HepG2 (cell line): ENCODE measurements around the gene MAPRE3. TPM values are rescaled to one million over a fixed set of nuclear protein-coding genes. Genes with fewer than 3 reads are reported as not detected.
A peak's percentile ranks its signal among the peaks of the same experiment; 100 is the strongest.

ENCODE experiments used
- BRD4 ChIP-seq: sonication (generic); formaldehyde crosslinking; IDR thresholded peaks from 2 replicates; pipeline ENCODE4 v1.4.0; 2020; ENCODE audit warnings: missing genetic modification reagents
- CCAR2 ChIP-seq: fragments of 200-400 bp; formaldehyde crosslinking; optimal IDR thresholded peaks from 2 replicates; pipeline ENCODE3; 2018; ENCODE audit warnings: low read depth, mild to moderate bottlenecking, low read length, moderate library complexity
- DNMT3B ChIP-seq: conservative IDR thresholded peaks from 2 replicates; pipeline ENCODE4 v1.6.1; 2016; ENCODE audit warnings: missing biosample characterization, control low read depth
- ERF ChIP-seq: IDR thresholded peaks from 2 replicates; pipeline ENCODE4 v1.6.1; 2018; ENCODE audit warnings: missing biosample characterization, missing genetic modification reagents
- HOXA7 ChIP-seq: sonication (generic); formaldehyde crosslinking; IDR thresholded peaks from 2 replicates; pipeline ENCODE4 v1.8.1; 2022; ENCODE audit warnings: mild to moderate bottlenecking, missing genetic modification reagents, moderate library complexity
- MATR3 ChIP-seq: sonication (generic); formaldehyde crosslinking; IDR thresholded peaks from 2 replicates; pipeline ENCODE4 v1.4.0; 2020; ENCODE audit warnings: missing genetic modification reagents
- MXI1 ChIP-seq: IDR thresholded peaks from 3 replicates; pipeline ENCODE4 v1.6.1; 2012; ENCODE audit warnings: low read depth, low read length, inconsistent platforms, borderline replicate concordance
- SRF ChIP-seq: IDR thresholded peaks from 2 replicates; pipeline ENCODE4 v1.6.1; 2011; ENCODE audit warnings: mild to moderate bottlenecking, low read depth, low read length, moderate library complexity
- TAF1 ChIP-seq: sonication (generic); formaldehyde crosslinking; IDR thresholded peaks from 2 replicates; pipeline ENCODE4 v1.4.0; 2020; ENCODE audit warnings: missing genetic modification reagents
- ZNF235 ChIP-seq: sonication (generic); formaldehyde crosslinking; IDR thresholded peaks from 2 replicates; pipeline ENCODE4 v1.8.1; 2023; ENCODE audit warnings: mild to moderate bottlenecking, missing genetic modification reagents, borderline replicate concordance
- ZNF34 ChIP-seq: sonication (generic); formaldehyde crosslinking; IDR thresholded peaks from 2 replicates; pipeline ENCODE4 v1.4.0; 2020; ENCODE audit warnings: mild to moderate bottlenecking, missing genetic modification reagents, borderline replicate concordance
- ZNF569 ChIP-seq: sonication (generic); formaldehyde crosslinking; IDR thresholded peaks from 2 replicates; pipeline ENCODE4 v1.5.0; 2020; ENCODE audit warnings: mild to moderate bottlenecking, missing genetic modification reagents, moderate library complexity, borderline replicate concordance
- ZNF570 ChIP-seq: sonication (generic); formaldehyde crosslinking; IDR thresholded peaks from 2 replicates; pipeline ENCODE4 v1.4.0; 2020; ENCODE audit warnings: mild to moderate bottlenecking, missing genetic modification reagents, borderline replicate concordance
- ZNF839 ChIP-seq: sonication (generic); formaldehyde crosslinking; IDR thresholded peaks from 2 replicates; pipeline ENCODE4 v1.4.0; 2020; ENCODE audit warnings: missing genetic modification reagents, mild to moderate bottlenecking, borderline replicate concordance
- polyA plus RNA-seq, 8 experiments: library from polyadenylated mRNA; depleted of rRNA in 3 of 8; stranded (reverse) in 7 of 8; unstranded in 1 of 8; fragments of >200 nt; fragmentation: Illumina TruSeq in 4 of 8; extraction: Trizol in 4 of 8; gene quantifications; 2 replicates each; pipeline versions ENCODE4 v1.2.1 to v1.2.3, GENCODE V29; 2011 to 2016; ENCODE audit warnings: low read depth in 4 of 8, missing spikeins in 1 of 8, mixed read lengths in 1 of 8; ENCODE audit not compliant: insufficient read depth in 1 of 8
- total RNA-seq, 5 experiments: library from RNA; depleted of rRNA; stranded (reverse); fragments of >200 nt; fragmentation: Illumina TruSeq; extraction: Trizol; gene quantifications; 2 replicates each; pipeline ENCODE4 v1.2.3, GENCODE V29; 2016; ENCODE audit warnings: low read depth in 1 of 5
- TF ChIP-seq, protein P1 (sequence below): sonication (generic); formaldehyde crosslinking; IDR thresholded peaks from 2 replicates; pipeline ENCODE4 v1.4.0; 2020; ENCODE audit warnings: missing genetic modification reagents
- TF ChIP-seq, protein P2 (sequence below): IDR thresholded peaks from 2 replicates; pipeline ENCODE4 v1.6.1; 2016; ENCODE audit warnings: low read depth
- TF ChIP-seq, protein P3 (sequence below): sonication (generic); formaldehyde crosslinking; IDR thresholded peaks from 2 replicates; pipeline ENCODE4 v1.4.0; 2020; ENCODE audit warnings: mild to moderate bottlenecking, low read depth, missing genetic modification reagents
- TF ChIP-seq, protein P4 (sequence below): sonication (generic); formaldehyde crosslinking; IDR thresholded peaks from 2 replicates; pipeline ENCODE4 v1.4.0; 2020; ENCODE audit warnings: missing genetic modification reagents, borderline replicate concordance

Gene MAPRE3
- total and polyA plus RNA-seq, 2 of the 13 experiments (the other 11 are each of a cell fraction or from before 2014, with no cell fraction given) = 0.31 to 0.91 TPM

DNA sequence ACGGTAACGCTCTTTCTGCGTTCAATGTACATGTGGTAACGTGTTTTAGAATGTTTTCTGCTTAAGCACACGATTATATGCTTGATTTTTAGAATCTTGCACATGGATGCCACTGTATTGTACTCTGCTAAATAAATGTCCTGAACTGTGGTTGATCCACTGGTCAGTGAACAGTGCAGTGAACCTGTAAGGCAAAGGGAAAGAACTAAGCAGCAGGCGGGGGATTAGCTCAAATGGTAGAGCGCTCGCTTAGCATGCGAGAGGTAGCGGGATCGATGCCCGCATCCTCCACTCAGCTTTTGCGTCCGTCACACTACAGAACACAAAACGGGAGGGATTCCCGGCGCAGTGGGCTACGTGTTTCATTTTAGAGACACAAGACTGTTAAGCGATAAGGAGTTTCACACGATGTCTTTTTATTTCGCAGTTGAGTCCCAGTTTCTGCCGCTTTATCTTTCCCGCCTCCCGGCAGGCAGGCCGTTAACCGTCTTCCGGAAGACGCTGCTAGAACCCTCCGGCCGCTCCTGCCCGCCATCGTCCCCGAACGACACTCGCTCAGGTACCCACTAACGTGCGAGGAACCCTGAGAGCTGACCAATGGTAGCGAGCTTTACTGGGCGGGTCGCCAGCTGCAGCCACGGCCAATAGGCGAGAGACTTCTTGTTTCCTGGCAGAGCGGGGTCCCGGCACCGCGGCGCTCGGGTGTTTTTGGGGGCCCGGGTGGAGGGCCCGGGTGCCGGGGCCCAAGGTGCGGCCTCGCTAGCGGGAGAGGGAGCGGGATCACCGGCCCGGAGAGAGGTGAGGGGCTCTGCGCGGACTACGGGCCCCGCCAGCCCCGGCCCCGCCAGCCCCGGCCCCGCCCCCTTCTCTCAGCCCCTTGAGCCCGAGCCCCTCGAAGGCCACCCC lies 80.8 kb downstream of the MAPRE3 start, which contains the start of gene AGBL5 (continued):
- TF ChIP-seq, protein P1, sequence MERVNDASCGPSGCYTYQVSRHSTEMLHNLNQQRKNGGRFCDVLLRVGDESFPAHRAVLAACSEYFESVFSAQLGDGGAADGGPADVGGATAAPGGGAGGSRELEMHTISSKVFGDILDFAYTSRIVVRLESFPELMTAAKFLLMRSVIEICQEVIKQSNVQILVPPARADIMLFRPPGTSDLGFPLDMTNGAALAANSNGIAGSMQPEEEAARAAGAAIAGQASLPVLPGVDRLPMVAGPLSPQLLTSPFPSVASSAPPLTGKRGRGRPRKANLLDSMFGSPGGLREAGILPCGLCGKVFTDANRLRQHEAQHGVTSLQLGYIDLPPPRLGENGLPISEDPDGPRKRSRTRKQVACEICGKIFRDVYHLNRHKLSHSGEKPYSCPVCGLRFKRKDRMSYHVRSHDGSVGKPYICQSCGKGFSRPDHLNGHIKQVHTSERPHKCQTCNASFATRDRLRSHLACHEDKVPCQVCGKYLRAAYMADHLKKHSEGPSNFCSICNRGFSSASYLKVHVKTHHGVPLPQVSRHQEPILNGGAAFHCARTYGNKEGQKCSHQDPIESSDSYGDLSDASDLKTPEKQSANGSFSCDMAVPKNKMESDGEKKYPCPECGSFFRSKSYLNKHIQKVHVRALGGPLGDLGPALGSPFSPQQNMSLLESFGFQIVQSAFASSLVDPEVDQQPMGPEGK (CRISPR knock-in tag) = 0 out of 2 replicates have a peak, but pooled peaks have one; percentile 4
- TF ChIP-seq SRF (no peak), MATR3 (CRISPR knock-in tag) (no peak), ZNF235 (CRISPR knock-in tag) (no peak; the same call in 1 of the 2 replicates), MXI1 (no peak; the same call in 2 of the 3 replicates), BRD4 (CRISPR knock-in tag) (0 out of 2 replicates have a peak, but pooled peaks have one; percentile 74), HOXA7 (0 out of 2 replicates have a peak, but pooled peaks have one; percentile 81), ZNF569 (CRISPR knock-in tag) (peak; percentile 83; the same call in 1 of the 2 replicates), DNMT3B (CRISPR knock-in tag) (peak; percentile 98), ZNF34 (CRISPR knock-in tag) (peak; percentile 64; the same call in 1 of the 2 replicates), ZNF570 (CRISPR knock-in tag) (0 out of 2 replicates have a peak, but pooled peaks have one; percentile 77), ZNF839 (CRISPR knock-in tag) (peak; percentile 78; the same call in 1 of the 2 replicates), CCAR2 (peak; percentile 51), TAF1 (CRISPR knock-in tag) (peak; percentile 53; the same call in 1 of the 2 replicates), ERF (peak; percentile 98)
- TF ChIP-seq, protein P2, sequence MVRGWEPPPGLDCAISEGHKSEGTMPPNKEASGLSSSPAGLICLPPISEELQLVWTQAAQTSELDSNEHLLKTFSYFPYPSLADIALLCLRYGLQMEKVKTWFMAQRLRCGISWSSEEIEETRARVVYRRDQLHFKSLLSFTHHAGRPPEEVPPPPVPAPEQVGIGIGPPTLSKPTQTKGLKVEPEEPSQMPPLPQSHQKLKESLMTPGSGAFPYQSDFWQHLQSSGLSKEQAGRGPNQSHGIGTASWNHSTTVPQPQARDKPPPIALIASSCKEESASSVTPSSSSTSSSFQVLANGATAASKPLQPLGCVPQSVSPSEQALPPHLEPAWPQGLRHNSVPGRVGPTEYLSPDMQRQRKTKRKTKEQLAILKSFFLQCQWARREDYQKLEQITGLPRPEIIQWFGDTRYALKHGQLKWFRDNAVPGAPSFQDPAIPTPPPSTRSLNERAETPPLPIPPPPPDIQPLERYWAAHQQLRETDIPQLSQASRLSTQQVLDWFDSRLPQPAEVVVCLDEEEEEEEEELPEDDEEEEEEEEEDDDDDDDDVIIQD = 0 out of 2 replicates have a peak, but pooled peaks have one; percentile 79
- TF ChIP-seq, protein P3, sequence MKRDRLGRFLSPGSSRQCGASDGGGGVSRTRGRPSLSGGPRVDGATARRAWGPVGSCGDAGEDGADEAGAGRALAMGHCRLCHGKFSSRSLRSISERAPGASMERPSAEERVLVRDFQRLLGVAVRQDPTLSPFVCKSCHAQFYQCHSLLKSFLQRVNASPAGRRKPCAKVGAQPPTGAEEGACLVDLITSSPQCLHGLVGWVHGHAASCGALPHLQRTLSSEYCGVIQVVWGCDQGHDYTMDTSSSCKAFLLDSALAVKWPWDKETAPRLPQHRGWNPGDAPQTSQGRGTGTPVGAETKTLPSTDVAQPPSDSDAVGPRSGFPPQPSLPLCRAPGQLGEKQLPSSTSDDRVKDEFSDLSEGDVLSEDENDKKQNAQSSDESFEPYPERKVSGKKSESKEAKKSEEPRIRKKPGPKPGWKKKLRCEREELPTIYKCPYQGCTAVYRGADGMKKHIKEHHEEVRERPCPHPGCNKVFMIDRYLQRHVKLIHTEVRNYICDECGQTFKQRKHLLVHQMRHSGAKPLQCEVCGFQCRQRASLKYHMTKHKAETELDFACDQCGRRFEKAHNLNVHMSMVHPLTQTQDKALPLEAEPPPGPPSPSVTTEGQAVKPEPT (CRISPR knock-in tag) = peak; percentile 94; the same call in 1 of the 2 replicates
- TF ChIP-seq, protein P4, sequence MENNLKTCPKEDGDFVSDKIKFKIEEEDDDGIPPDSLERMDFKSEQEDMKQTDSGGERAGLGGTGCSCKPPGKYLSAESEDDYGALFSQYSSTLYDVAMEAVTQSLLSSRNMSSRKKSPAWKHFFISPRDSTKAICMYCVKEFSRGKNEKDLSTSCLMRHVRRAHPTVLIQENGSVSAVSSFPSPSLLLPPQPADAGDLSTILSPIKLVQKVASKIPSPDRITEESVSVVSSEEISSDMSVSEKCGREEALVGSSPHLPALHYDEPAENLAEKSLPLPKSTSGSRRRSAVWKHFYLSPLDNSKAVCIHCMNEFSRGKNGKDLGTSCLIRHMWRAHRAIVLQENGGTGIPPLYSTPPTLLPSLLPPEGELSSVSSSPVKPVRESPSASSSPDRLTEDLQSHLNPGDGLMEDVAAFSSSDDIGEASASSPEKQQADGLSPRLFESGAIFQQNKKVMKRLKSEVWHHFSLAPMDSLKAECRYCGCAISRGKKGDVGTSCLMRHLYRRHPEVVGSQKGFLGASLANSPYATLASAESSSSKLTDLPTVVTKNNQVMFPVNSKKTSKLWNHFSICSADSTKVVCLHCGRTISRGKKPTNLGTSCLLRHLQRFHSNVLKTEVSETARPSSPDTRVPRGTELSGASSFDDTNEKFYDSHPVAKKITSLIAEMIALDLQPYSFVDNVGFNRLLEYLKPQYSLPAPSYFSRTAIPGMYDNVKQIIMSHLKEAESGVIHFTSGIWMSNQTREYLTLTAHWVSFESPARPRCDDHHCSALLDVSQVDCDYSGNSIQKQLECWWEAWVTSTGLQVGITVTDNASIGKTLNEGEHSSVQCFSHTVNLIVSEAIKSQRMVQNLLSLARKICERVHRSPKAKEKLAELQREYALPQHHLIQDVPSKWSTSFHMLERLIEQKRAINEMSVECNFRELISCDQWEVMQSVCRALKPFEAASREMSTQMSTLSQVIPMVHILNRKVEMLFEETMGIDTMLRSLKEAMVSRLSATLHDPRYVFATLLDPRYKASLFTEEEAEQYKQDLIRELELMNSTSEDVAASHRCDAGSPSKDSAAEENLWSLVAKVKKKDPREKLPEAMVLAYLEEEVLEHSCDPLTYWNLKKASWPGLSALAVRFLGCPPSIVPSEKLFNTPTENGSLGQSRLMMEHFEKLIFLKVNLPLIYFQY (CRISPR knock-in tag) = peak; percentile 84
